ENCODE data around the gene NACAD. TPM values are rescaled to one million over a fixed set of nuclear protein-coding genes. Genes with fewer than 3 reads are reported as not detected.

The NACAD gene
- total RNA-seq, 1 experiment from 2014 or later: 0.90 TPM

DNA sequence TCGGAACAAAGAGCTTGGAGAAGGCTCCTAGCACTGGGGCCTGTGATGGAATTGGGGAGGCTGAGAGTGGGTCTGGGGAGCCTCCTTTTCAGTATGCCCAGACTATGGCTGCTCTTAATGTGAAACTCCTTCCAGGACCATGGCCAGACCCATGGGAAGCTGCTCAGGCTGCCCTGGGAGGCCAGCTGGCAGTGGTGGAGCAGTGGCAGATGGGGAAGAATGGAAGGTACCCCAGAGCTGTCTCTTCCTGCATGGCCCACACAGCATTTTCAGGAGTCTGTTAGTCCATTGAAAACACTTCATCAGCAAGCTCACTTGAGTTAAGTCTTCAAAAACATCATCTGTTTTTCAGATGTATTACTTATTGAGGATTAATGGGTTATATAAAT lies 18.5 kb downstream of the NACAD start:
- BruUV-seq (replicated peaks): no TSS peak
- intact Hi-C loops (cut with micrococcal nuclease; ENCODE audit: unreplicated experiment): no loop called here
- H3K9me3 Mint-ChIP-seq (ENCODE audit: low read depth, unreplicated experiment): no peaks in the 10 kb centered on the region
- no peak overlapping the region for H3K4me3 Mint-ChIP-seq (ENCODE audit: low read depth, unreplicated experiment)
- CTCF ChIA-PET: interaction anchor here (0.5 to 0.9 kb wide), 2 partner anchors 46 to 84 kb away, joined by 3 read pairs; no protein-coding TSS in a partner anchor
- H3K27ac Mint-ChIP-seq (ENCODE audit: unreplicated experiment): no peak overlapping the region
- H3K4me1 Mint-ChIP-seq (ENCODE audit: low read depth, unreplicated experiment): peaks cover 14% of the 10 kb centered on the region
- peaks cover 15% of the 10 kb centered on the region for H3K36me3 Mint-ChIP-seq (ENCODE audit: insufficient read depth, unreplicated experiment)
- no peaks in the 10 kb centered on the region for H3K27me3 Mint-ChIP-seq (ENCODE audit: unreplicated experiment)
- TF ChIP-seq, protein P1, sequence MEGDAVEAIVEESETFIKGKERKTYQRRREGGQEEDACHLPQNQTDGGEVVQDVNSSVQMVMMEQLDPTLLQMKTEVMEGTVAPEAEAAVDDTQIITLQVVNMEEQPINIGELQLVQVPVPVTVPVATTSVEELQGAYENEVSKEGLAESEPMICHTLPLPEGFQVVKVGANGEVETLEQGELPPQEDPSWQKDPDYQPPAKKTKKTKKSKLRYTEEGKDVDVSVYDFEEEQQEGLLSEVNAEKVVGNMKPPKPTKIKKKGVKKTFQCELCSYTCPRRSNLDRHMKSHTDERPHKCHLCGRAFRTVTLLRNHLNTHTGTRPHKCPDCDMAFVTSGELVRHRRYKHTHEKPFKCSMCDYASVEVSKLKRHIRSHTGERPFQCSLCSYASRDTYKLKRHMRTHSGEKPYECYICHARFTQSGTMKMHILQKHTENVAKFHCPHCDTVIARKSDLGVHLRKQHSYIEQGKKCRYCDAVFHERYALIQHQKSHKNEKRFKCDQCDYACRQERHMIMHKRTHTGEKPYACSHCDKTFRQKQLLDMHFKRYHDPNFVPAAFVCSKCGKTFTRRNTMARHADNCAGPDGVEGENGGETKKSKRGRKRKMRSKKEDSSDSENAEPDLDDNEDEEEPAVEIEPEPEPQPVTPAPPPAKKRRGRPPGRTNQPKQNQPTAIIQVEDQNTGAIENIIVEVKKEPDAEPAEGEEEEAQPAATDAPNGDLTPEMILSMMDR (IDR thresholded peaks at IDR 0.05; ENCODE audit: unreplicated experiment): no peak
- no peak for DNase-seq

DNA sequence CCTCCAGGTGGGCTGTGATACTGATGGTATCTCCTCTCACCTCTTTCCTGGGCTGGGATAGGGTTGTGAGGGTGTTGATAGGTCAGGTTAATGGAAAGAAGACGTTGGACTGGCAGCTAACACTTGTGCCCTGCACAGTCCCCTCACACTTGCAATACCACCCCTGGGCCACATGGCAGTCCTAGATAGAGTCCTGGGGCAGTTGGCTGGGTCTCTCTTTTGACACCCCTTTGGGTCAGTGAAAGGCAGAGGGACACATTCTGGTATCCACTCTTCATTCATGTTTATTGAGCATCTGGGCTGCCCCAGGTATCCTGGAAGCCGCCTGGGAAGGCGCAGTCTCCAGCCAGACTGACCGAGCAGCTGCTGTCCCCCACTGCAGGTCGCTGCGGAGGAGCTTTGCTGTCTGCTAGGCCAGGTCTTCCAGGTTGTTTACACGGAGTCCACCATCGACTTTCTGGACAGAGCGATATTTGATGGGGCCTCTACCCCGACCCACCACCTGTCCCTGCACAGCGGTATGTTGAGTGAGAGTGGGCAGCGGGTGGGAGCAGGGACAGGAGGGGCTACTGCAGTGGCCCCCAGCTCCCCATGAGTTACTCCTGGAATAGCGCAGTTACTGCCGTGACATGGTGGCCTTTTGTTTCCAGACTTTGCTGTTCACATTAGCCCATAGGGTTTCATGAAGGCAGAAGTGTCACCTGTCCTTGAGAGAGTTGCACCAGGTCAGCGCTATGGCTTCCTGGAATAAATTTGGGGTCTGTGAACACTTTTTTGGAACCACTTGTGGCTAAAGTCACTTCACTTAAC lies 19.1 kb downstream of the NACAD start:
- no TSS peak for BruUV-seq (replicated peaks)
- peaks cover 14% of the 10 kb centered on the region for H3K4me1 Mint-ChIP-seq (ENCODE audit: low read depth, unreplicated experiment)
- no peak overlapping the region for H3K27ac Mint-ChIP-seq (ENCODE audit: unreplicated experiment)
- peaks cover 12% of the 10 kb centered on the region for H3K36me3 Mint-ChIP-seq (ENCODE audit: insufficient read depth, unreplicated experiment)
- H3K9me3 Mint-ChIP-seq (ENCODE audit: low read depth, unreplicated experiment): no peaks in the 10 kb centered on the region
- CTCF ChIA-PET: no interaction called here
- no peak overlapping the region for H3K4me3 Mint-ChIP-seq (ENCODE audit: low read depth, unreplicated experiment)
- TF ChIP-seq, protein P1 (IDR thresholded peaks at IDR 0.05; ENCODE audit: unreplicated experiment): peak; percentile 24
- intact Hi-C loops (cut with micrococcal nuclease; ENCODE audit: unreplicated experiment): no loop called here
- DNase-seq: no peak
- no peaks in the 10 kb centered on the region for H3K27me3 Mint-ChIP-seq (ENCODE audit: unreplicated experiment)

DNA sequence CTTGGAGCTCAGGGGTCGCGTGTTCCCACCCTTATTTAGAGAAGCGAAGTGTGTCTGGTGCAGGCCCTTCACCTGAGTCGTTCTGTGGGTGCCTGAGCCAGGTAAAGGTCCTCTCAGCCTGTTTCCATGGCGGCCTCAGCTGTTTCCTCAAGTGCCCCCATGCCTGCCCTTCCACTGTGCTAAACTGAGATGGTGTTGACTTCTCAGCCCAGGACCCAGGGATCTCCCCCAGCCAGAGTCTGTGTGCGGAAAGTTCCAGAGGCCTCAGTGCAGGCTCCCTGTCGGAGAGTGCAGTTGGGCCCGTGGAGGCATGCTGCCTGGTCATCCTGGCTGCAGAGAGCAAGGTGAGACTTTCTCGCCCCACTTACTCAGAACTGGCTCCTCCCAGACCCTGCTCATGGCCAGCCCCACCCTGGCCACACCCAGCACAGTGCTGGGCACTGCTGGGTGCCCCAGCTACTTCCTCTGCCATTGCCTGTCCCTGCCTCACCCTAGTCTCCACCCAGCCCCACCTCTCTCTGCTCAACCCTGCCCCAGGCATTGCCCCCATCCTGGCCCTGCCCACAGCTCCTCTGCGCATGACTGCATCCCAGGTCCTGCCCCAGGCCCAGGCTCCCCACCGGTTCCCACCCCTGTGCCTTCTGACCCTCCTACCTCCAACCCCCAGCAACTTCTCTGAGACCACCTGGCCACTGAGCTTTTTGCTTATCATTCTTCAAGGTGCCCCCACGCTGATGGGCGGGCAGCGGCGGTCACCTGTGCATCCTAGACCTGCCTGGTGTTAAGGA lies 20.3 kb downstream of the NACAD start:
- TF ChIP-seq, protein P1 (IDR thresholded peaks at IDR 0.05; ENCODE audit: unreplicated experiment): no peak
- intact Hi-C loops (cut with micrococcal nuclease; ENCODE audit: unreplicated experiment): no loop called here
- peaks cover 7% of the 10 kb centered on the region for H3K4me1 Mint-ChIP-seq (ENCODE audit: low read depth, unreplicated experiment)
- H3K27me3 Mint-ChIP-seq (ENCODE audit: unreplicated experiment): no peaks in the 10 kb centered on the region
- no TSS peak for BruUV-seq (replicated peaks)
- no peak for DNase-seq
- no peaks in the 10 kb centered on the region for H3K9me3 Mint-ChIP-seq (ENCODE audit: low read depth, unreplicated experiment)
- no peak overlapping the region for H3K27ac Mint-ChIP-seq (ENCODE audit: unreplicated experiment)
- H3K36me3 Mint-ChIP-seq (ENCODE audit: insufficient read depth, unreplicated experiment): peaks cover 6% of the 10 kb centered on the region
- no peak overlapping the region for H3K4me3 Mint-ChIP-seq (ENCODE audit: low read depth, unreplicated experiment)
- CTCF ChIA-PET: no interaction called here

DNA sequence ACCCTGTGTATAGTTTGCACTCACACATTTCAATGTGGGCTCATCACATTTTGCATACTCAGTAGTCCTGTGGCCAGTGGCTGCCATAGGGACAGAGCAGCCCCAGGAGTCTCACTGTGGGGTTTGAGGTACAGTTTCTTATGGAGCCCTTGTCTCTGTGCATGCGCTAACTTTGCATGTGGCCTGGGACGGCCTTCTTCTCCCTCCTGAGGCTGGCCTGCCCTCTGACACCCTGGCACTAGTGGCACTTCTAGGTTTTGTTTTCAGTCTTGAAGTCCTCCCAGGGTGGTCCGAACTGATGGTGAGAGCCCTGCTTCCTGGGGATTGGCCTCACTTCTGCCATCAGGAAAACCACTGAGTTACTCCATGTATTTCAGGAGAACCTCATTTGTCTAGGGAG lies 21.2 kb downstream of the NACAD start:
- Mint-ChIP-seq H3K27me3 (ENCODE audit: unreplicated experiment) (no peaks in the 10 kb centered on the region), H3K4me1 (ENCODE audit: low read depth, unreplicated experiment) (no peaks in the 10 kb centered on the region), H3K27ac (ENCODE audit: unreplicated experiment) (no peak overlapping the region), H3K9me3 (ENCODE audit: low read depth, unreplicated experiment) (no peaks in the 10 kb centered on the region), H3K36me3 (ENCODE audit: insufficient read depth, unreplicated experiment) (peaks cover 6% of the 10 kb centered on the region), H3K4me3 (ENCODE audit: low read depth, unreplicated experiment) (no peak overlapping the region)
- TF ChIP-seq, protein P1 (IDR thresholded peaks at IDR 0.05; ENCODE audit: unreplicated experiment): no peak
- intact Hi-C loops (cut with micrococcal nuclease; ENCODE audit: unreplicated experiment): no loop called here
- no peak for DNase-seq
- CTCF ChIA-PET: no interaction called here
- BruUV-seq (replicated peaks): no TSS peak
